ENCODE measurements around the gene HAT1. TPM values are rescaled to one million over a fixed set of nuclear protein-coding genes. Genes with fewer than 3 reads are reported as not detected.

Gene HAT1, protein sequence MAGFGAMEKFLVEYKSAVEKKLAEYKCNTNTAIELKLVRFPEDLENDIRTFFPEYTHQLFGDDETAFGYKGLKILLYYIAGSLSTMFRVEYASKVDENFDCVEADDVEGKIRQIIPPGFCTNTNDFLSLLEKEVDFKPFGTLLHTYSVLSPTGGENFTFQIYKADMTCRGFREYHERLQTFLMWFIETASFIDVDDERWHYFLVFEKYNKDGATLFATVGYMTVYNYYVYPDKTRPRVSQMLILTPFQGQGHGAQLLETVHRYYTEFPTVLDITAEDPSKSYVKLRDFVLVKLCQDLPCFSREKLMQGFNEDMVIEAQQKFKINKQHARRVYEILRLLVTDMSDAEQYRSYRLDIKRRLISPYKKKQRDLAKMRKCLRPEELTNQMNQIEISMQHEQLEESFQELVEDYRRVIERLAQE
- total RNA-seq (2021) (50.6 to 58.9 TPM (median 54.5 TPM) in 3 replicates), Bru-seq, nascent RNA (percentile 77 among the genes with signal in this experiment)
- long read RNA-seq, experiment 1, transcript HAT1-203 (10 exons, 1,567 nt), result minor isoform, 6 of 314 reads
- long read RNA-seq, experiment 1, transcript HAT1-201 (11 exons, 1,626 nt), result major isoform, 279 of 314 reads
- long read RNA-seq, experiment 1, partial matches to known transcripts, result 20 of 314 reads
- long read RNA-seq, experiment 1, other reads (novel, unspliced or antisense), result 9 of 314 reads
- long read RNA-seq, experiment 2, transcript HAT1-201 (11 exons, 1,626 nt), result major isoform, 39 of 108 reads
- long read RNA-seq, experiment 2, partial matches to known transcripts, result 38 of 108 reads
- long read RNA-seq, experiment 2, other reads (novel, unspliced or antisense), result 29 of 108 reads
- long read RNA-seq, experiment 3, transcript HAT1-203 (10 exons, 1,567 nt), result minor isoform, 11 of 878 reads
- long read RNA-seq, experiment 3, transcript HAT1-201 (11 exons, 1,626 nt), result major isoform, 478 of 878 reads
- long read RNA-seq, experiment 3, partial matches to known transcripts, result 343 of 878 reads
- long read RNA-seq, experiment 3, other reads (novel, unspliced or antisense), result 46 of 878 reads

DNA sequence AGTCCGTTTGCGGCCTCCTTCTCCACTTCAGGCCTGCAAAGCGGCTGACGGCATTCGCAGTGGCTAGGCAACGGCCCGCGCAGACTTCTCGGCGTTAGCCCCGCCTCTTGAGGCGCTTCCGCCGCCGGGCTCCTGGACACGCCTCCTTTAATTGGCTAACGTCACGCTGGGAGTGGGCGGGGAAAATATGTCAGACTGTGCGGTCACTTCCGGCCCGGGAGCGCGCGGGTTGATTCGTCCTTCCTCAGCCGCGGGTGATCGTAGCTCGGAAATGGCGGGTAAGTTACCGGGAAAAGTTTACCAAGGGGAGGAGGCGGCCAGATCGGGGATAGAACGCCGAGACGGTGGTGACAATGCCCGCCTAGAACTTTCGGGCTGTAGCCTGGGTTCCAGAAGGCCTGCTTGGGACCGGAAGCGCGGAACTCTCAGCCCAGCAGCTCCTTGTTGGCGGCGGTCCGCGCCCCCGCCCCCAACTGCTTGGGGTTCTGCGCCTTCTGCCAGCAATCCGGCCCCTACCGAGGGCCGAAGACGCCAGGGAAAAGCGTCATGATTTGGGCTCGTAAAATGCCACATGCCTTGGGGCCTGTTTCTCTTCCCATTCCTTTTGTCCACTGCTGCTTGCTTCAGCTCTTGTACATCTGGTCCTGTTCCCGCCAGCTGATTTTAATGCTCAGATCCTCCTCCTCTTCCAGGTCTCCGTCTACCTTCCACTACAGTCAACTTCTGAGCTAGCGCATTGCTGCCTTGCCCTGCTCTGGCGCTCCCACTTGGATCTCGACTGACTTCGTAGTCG is at the start of gene HAT1:
HAT1 (plus strand) TSS at position 232 of the 793 bp plus-strand sequence; CDS start at position 272, 40 bp downstream.
- POLR2A ChIA-PET, result interaction anchor here (0.7 to 1.5 kb wide), 5 partner anchors 28 to 184 kb away, joined by 3 to 8 read pairs (median 4); partner anchors contain the start of genes DLX1 and SLC25A12
- TF ChIP-seq, protein P1, sequence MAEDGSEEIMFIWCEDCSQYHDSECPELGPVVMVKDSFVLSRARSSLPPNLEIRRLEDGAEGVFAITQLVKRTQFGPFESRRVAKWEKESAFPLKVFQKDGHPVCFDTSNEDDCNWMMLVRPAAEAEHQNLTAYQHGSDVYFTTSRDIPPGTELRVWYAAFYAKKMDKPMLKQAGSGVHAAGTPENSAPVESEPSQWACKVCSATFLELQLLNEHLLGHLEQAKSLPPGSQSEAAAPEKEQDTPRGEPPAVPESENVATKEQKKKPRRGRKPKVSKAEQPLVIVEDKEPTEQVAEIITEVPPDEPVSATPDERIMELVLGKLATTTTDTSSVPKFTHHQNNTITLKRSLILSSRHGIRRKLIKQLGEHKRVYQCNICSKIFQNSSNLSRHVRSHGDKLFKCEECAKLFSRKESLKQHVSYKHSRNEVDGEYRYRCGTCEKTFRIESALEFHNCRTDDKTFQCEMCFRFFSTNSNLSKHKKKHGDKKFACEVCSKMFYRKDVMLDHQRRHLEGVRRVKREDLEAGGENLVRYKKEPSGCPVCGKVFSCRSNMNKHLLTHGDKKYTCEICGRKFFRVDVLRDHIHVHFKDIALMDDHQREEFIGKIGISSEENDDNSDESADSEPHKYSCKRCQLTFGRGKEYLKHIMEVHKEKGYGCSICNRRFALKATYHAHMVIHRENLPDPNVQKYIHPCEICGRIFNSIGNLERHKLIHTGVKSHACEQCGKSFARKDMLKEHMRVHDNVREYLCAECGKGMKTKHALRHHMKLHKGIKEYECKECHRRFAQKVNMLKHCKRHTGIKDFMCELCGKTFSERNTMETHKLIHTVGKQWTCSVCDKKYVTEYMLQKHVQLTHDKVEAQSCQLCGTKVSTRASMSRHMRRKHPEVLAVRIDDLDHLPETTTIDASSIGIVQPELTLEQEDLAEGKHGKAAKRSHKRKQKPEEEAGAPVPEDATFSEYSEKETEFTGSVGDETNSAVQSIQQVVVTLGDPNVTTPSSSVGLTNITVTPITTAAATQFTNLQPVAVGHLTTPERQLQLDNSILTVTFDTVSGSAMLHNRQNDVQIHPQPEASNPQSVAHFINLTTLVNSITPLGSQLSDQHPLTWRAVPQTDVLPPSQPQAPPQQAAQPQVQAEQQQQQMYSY (CRISPR knock-in tag; IDR thresholded peaks at IDR 0.05), result no peak
- TF ChIP-seq KAT7 (CRISPR knock-in tag; IDR thresholded peaks at IDR 0.05; ENCODE audit: borderline replicate concordance), result 0 out of 2 replicates have a peak, but pooled peaks have one; percentile 86
- TF ChIP-seq, protein P2, sequence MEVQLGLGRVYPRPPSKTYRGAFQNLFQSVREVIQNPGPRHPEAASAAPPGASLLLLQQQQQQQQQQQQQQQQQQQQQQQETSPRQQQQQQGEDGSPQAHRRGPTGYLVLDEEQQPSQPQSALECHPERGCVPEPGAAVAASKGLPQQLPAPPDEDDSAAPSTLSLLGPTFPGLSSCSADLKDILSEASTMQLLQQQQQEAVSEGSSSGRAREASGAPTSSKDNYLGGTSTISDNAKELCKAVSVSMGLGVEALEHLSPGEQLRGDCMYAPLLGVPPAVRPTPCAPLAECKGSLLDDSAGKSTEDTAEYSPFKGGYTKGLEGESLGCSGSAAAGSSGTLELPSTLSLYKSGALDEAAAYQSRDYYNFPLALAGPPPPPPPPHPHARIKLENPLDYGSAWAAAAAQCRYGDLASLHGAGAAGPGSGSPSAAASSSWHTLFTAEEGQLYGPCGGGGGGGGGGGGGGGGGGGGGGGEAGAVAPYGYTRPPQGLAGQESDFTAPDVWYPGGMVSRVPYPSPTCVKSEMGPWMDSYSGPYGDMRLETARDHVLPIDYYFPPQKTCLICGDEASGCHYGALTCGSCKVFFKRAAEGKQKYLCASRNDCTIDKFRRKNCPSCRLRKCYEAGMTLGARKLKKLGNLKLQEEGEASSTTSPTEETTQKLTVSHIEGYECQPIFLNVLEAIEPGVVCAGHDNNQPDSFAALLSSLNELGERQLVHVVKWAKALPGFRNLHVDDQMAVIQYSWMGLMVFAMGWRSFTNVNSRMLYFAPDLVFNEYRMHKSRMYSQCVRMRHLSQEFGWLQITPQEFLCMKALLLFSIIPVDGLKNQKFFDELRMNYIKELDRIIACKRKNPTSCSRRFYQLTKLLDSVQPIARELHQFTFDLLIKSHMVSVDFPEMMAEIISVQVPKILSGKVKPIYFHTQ (CRISPR knock-in tag; IDR thresholded peaks at IDR 0.05), result peak; percentile 66; the same call in 1 of the 2 replicates
- no peak for TF ChIP-seq GRHL2 (CRISPR knock-in tag; IDR thresholded peaks at IDR 0.05; ENCODE audit: insufficient replicate concordance, severe bottlenecking)
- peak; percentile 23; the same call in 1 of the 2 replicates for TF ChIP-seq NFE2L1 (CRISPR knock-in tag; IDR thresholded peaks at IDR 0.05)
- TF ChIP-seq, protein P3, sequence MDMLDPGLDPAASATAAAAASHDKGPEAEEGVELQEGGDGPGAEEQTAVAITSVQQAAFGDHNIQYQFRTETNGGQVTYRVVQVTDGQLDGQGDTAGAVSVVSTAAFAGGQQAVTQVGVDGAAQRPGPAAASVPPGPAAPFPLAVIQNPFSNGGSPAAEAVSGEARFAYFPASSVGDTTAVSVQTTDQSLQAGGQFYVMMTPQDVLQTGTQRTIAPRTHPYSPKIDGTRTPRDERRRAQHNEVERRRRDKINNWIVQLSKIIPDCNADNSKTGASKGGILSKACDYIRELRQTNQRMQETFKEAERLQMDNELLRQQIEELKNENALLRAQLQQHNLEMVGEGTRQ (CRISPR knock-in tag; IDR thresholded peaks at IDR 0.05), result no peak
- TF ChIP-seq CREM (CRISPR knock-in tag; IDR thresholded peaks at IDR 0.05), result peak; percentile 88
- peak; percentile 68; the same call in 1 of the 2 replicates for TF ChIP-seq ETV6 (CRISPR knock-in tag; IDR thresholded peaks at IDR 0.05)
- TF ChIP-seq, protein P4, sequence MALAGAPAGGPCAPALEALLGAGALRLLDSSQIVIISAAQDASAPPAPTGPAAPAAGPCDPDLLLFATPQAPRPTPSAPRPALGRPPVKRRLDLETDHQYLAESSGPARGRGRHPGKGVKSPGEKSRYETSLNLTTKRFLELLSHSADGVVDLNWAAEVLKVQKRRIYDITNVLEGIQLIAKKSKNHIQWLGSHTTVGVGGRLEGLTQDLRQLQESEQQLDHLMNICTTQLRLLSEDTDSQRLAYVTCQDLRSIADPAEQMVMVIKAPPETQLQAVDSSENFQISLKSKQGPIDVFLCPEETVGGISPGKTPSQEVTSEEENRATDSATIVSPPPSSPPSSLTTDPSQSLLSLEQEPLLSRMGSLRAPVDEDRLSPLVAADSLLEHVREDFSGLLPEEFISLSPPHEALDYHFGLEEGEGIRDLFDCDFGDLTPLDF (CRISPR knock-in tag; IDR thresholded peaks at IDR 0.05), result no peak
- TF ChIP-seq CBFB (CRISPR knock-in tag; IDR thresholded peaks at IDR 0.05; ENCODE audit: low read depth), result no peak
- TF ChIP-seq, protein P5, sequence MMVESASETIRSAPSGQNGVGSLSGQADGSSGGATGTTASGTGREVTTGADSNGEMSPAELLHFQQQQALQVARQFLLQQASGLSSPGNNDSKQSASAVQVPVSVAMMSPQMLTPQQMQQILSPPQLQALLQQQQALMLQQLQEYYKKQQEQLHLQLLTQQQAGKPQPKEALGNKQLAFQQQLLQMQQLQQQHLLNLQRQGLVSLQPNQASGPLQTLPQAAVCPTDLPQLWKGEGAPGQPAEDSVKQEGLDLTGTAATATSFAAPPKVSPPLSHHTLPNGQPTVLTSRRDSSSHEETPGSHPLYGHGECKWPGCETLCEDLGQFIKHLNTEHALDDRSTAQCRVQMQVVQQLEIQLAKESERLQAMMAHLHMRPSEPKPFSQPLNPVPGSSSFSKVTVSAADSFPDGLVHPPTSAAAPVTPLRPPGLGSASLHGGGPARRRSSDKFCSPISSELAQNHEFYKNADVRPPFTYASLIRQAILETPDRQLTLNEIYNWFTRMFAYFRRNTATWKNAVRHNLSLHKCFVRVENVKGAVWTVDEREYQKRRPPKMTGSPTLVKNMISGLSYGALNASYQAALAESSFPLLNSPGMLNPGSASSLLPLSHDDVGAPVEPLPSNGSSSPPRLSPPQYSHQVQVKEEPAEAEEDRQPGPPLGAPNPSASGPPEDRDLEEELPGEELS (CRISPR knock-in tag; IDR thresholded peaks at IDR 0.05), result no peak
- TF ChIP-seq, protein P6, sequence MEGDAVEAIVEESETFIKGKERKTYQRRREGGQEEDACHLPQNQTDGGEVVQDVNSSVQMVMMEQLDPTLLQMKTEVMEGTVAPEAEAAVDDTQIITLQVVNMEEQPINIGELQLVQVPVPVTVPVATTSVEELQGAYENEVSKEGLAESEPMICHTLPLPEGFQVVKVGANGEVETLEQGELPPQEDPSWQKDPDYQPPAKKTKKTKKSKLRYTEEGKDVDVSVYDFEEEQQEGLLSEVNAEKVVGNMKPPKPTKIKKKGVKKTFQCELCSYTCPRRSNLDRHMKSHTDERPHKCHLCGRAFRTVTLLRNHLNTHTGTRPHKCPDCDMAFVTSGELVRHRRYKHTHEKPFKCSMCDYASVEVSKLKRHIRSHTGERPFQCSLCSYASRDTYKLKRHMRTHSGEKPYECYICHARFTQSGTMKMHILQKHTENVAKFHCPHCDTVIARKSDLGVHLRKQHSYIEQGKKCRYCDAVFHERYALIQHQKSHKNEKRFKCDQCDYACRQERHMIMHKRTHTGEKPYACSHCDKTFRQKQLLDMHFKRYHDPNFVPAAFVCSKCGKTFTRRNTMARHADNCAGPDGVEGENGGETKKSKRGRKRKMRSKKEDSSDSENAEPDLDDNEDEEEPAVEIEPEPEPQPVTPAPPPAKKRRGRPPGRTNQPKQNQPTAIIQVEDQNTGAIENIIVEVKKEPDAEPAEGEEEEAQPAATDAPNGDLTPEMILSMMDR (IDR thresholded peaks at IDR 0.05), result no peak
- 0 out of 2 replicates have a peak, but pooled peaks have one; percentile 37 for TF ChIP-seq TEAD1 (CRISPR knock-in tag; IDR thresholded peaks at IDR 0.05)
- TF ChIP-seq GABPB1 (CRISPR knock-in tag; IDR thresholded peaks at IDR 0.05), result peak; percentile 81
- peak; percentile 56; the same call in 1 of the 2 replicates for TF ChIP-seq FOXK1 (CRISPR knock-in tag; IDR thresholded peaks at IDR 0.05)
- TF ChIP-seq NFYB (CRISPR knock-in tag; conservative IDR thresholded peaks at IDR 0.05; ENCODE audit: low read depth), result 0 out of 2 replicates have a peak, but pooled peaks have one; percentile 24
- no peak for TF ChIP-seq ATF1 (CRISPR knock-in tag; IDR thresholded peaks at IDR 0.05)
- peak; percentile 94 for TF ChIP-seq SP1 (CRISPR knock-in tag; conservative IDR thresholded peaks at IDR 0.05)
- peak; percentile 90 for TF ChIP-seq ZNF121 (CRISPR knock-in tag; IDR thresholded peaks at IDR 0.05)

More for the DNA sequence above, at the start of gene HAT1:
- Mint-ChIP-seq H3K9me3 (no peaks in the 10 kb centered on the region), H3K36me3 (peaks cover 13% of the 10 kb centered on the region), H3K4me1 (peaks cover 20% of the 10 kb centered on the region), H3K27ac (peak within 1 kb of the TSS; percentile 99), H3K4me3 (peak within 1 kb of the TSS; percentile 97), H3K27me3 (ENCODE audit: low read depth) (no peaks in the 10 kb centered on the region; the same call in 1 of the 2 replicates)
- ATAC-seq (peak; percentile 97), DNase-seq (ENCODE audit: low spot score) (peak; percentile 98)
- CTCF ChIA-PET, result interaction anchor here (0.8 to 2.0 kb wide), 6 partner anchors 8 to 235 kb away, joined by 3 to 12 read pairs (median 4); partner anchors contain the start of genes DYNC1I2 and SLC25A12

Measured in WTC11 (cell line).